NB4 (cell line): ENCODE data around the gene BCL11A.

Source experiments
- DNase-seq: peaks from one replicate; pipeline ENCODE4 v3.0.0; 2010; ENCODE audit warnings: low read depth
- H3K4me3 ChIP-seq: one replicate; pipeline ENCODE4 v1.5.1; 2011; ENCODE audit warnings: mild to moderate bottlenecking, low read depth, low read length, moderate library complexity
- CTCF ChIP-seq: IDR thresholded peaks from one replicate; pipeline ENCODE4 v1.5.1; 2012; ENCODE audit warnings: low read depth, low read length
- MYC ChIP-seq: IDR thresholded peaks from 2 replicates; pipeline ENCODE4 v1.6.1; 2011; ENCODE audit warnings: low read depth, low read length
- POLR2A ChIP-seq: IDR thresholded peaks from 2 replicates; pipeline ENCODE4 v1.6.1; 2011; ENCODE audit warnings: mild to moderate bottlenecking; ENCODE audit not compliant: insufficient read length; ENCODE audit errors: extremely low read depth
- TF ChIP-seq, protein P1 (sequence below): IDR thresholded peaks from 2 replicates; pipeline ENCODE4 v1.6.1; 2011; ENCODE audit warnings: low read depth, low read length

BCL11A gene

GRCh38 chr2:60490441-60490840 is 63.0 kb downstream of the BCL11A start:
- no peak overlapping the region for H3K4me3 ChIP-seq
- DNase-seq = no peak
- TF ChIP-seq CTCF (no peak), MYC (no peak), POLR2A (no peak)
- TF ChIP-seq, protein P1, sequence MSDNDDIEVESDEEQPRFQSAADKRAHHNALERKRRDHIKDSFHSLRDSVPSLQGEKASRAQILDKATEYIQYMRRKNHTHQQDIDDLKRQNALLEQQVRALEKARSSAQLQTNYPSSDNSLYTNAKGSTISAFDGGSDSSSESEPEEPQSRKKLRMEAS = no peak

DNA sequence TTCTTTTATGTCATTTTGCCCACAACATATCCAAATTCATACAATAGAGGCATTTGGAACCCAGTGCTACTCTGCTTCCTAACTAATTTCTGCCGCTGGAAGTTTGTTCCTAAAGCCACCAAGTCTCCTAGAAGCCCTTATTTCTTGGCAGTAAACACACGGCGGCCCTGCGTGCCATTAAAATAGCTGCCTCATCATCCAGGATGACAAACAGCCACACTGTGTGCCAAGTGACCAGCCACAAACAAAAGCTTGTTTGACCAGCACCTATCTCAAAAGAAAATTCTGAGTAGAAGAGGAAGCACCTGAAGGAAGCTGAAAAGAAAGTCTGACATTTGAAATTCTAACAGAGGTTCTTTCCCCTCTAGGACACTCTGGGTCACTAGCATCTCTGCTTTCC is 64.2 kb downstream of the BCL11A start:
- no peak for TF ChIP-seq CTCF
- no peak for TF ChIP-seq POLR2A
- TF ChIP-seq MYC = no peak
- TF ChIP-seq, protein P1 = no peak
- H3K4me3 ChIP-seq = no peak overlapping the region
- DNase-seq = no peak

DNA sequence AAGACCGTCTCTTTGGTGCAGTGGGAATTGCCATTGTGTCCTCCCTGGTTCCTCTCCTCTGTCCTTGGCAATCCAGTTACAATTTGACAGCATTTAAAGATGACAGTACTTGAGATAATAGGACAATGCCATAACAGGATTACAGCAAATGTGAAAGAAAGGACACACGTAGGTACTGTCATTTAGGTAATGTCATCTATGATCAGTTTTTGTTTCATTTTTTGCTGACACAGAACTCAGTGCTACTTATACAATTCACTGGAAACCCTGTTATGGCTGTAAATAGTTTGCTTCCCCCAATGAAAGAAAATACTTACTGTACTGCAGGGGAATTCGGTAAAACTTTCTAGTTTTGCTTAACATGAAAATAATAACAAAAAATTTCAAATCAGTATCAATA is 65.2 kb downstream of the BCL11A start:
- DNase-seq = no peak
- TF ChIP-seq MYC (no peak), CTCF (no peak), POLR2A (no peak)
- TF ChIP-seq, protein P1 = no peak
- H3K4me3 ChIP-seq = no peak overlapping the region

- H3K4me3 ChIP-seq = no peak overlapping the region
- TF ChIP-seq CTCF (no peak), POLR2A (no peak), MYC (no peak)
- TF ChIP-seq, protein P1 = no peak
- DNase-seq = no peak
Observed at GRCh38 chr2:60487174-60487573, 66.3 kb downstream of the BCL11A start.

DNA sequence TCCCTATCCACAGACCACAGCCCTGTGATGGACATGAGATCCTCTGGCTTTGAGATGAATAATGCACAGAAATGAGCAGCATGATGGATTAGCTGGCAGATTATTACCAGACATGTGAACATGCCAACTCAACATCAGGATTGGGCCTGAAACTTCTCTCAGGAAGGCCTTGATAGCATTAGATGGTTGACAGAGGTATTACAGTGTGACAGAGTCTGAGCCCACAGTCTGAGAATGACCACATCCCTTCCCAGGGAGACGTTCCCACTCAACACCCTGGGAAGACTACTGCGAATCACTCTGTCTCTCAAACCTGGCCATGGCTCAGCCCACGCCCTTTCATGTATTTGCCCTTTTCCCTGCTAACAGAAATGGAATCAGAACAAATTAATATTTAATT is 66.9 kb downstream of the BCL11A start:
- H3K4me3 ChIP-seq = no peak overlapping the region
- TF ChIP-seq, protein P1 = no peak
- TF ChIP-seq MYC (no peak), CTCF (no peak), POLR2A (no peak)
- no peak for DNase-seq

GRCh38 chr2:60486067-60486466 is 67.4 kb downstream of the BCL11A start:
- DNase-seq = no peak
- TF ChIP-seq, protein P1 = no peak
- TF ChIP-seq MYC (no peak), CTCF (no peak), POLR2A (no peak)
- H3K4me3 ChIP-seq = no peak overlapping the region
